Measurements from ENCODE around the gene OBP2B.
"Not testable (repeated sequence)": the region's sequence is repeated elsewhere in the genome, so short reads cannot be mapped to it uniquely, and the experiment has no call there.

The OBP2B gene

DNA sequence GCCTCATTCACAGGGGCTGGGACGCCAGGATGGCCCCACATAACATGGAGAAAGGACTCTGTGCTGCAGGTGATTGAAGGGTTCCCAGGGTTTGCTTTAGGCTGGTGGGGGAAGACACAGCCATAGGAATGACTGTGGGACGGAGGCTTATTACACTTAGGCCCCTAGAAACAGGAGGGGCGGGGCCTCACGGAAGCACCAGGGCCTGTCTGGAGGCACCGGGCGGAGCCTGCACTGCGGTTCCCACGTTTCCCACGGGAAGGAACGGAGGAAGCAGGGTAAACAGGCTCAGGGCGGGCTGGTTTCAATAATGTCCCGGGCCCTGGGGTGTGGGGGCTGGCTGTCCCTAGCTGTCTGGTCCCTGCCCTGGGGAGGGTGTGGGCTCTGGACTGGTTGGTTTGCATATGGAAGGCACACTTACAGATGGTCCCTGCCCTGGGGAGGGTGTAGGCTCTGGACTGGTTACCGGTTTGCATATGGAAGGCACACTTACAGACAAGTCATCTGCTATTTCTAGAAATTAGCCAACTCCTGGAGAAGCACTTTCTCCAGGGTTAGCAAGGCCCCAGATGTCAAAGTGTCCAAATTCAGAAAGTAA, 14.2 kb upstream of the OBP2B start:
- not testable (repeated sequence) for H3K4me1 ChIP-seq (ENCODE audit: control insufficient read depth, insufficient read depth, low read length, poor library complexity, severe bottlenecking); H3K27me3 ChIP-seq (replicated peaks; ENCODE audit: control insufficient read depth, insufficient read depth, low read length, poor library complexity, severe bottlenecking); H3K36me3 ChIP-seq (ENCODE audit: control insufficient read depth, insufficient read depth, low read length); H3K9me3 ChIP-seq (ENCODE audit: control insufficient read depth, low read length); H3K27ac ChIP-seq (ENCODE audit: insufficient read depth, low read length, poor library complexity, severe bottlenecking); H3K4me3 ChIP-seq (ENCODE audit: insufficient read depth, low read depth, low read length, poor library complexity, severe bottlenecking); DNase-seq

DNA sequence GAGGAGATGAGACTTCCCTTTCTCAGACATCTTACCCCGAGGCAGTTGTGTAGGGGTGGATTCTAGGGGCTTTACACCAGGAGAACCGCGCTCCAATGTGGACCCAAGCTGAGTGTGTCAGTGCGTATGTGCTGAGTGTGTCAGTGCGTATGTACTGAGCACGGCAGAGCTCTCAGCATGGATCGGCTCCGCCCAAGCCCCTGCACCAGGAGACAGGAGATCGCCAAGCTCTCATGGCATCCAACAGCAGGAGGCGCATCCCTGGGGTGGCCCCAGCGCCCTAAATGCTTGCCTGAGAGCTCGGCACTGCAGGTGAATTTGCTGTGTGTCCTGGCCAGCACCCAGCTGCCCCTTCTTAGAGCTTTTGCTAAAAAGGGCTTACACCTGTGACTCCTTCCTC, 12.9 kb upstream of the OBP2B start:
- H3K36me3 ChIP-seq (ENCODE audit: control insufficient read depth, insufficient read depth, low read length); H3K4me3 ChIP-seq (ENCODE audit: insufficient read depth, low read depth, low read length, poor library complexity, severe bottlenecking); H3K4me1 ChIP-seq (ENCODE audit: control insufficient read depth, insufficient read depth, low read length, poor library complexity, severe bottlenecking); H3K27me3 ChIP-seq (replicated peaks; ENCODE audit: control insufficient read depth, insufficient read depth, low read length, poor library complexity, severe bottlenecking); H3K27ac ChIP-seq (ENCODE audit: insufficient read depth, low read length, poor library complexity, severe bottlenecking); DNase-seq; H3K9me3 ChIP-seq (ENCODE audit: control insufficient read depth, low read length): not testable (repeated sequence)

GRCh38 chr9:133221177-133221809, 12.2 kb upstream of the OBP2B start:
- DNase-seq, result no peak
- Histone ChIP-seq H3K27me3 (replicated peaks; ENCODE audit: control insufficient read depth, insufficient read depth, low read length, poor library complexity, severe bottlenecking) (no peaks in the 10 kb centered on the region), H3K4me3 (ENCODE audit: insufficient read depth, low read depth, low read length, poor library complexity, severe bottlenecking) (no peak overlapping the region), H3K4me1 (ENCODE audit: control insufficient read depth, insufficient read depth, low read length, poor library complexity, severe bottlenecking) (no peaks in the 10 kb centered on the region), H3K27ac (ENCODE audit: insufficient read depth, low read length, poor library complexity, severe bottlenecking) (no peak overlapping the region), H3K36me3 (ENCODE audit: control insufficient read depth, insufficient read depth, low read length) (no peaks in the 10 kb centered on the region), H3K9me3 (ENCODE audit: control insufficient read depth, low read length) (no peaks in the 10 kb centered on the region)

GRCh38 chr9:133218049-133218975, 9.3 kb upstream of the OBP2B start:
- not testable (repeated sequence) for H3K9me3 ChIP-seq (ENCODE audit: control insufficient read depth, low read length); H3K36me3 ChIP-seq (ENCODE audit: control insufficient read depth, insufficient read depth, low read length); H3K4me3 ChIP-seq (ENCODE audit: insufficient read depth, low read depth, low read length, poor library complexity, severe bottlenecking); DNase-seq; H3K27ac ChIP-seq (ENCODE audit: insufficient read depth, low read length, poor library complexity, severe bottlenecking); H3K4me1 ChIP-seq (ENCODE audit: control insufficient read depth, insufficient read depth, low read length, poor library complexity, severe bottlenecking); H3K27me3 ChIP-seq (replicated peaks; ENCODE audit: control insufficient read depth, insufficient read depth, low read length, poor library complexity, severe bottlenecking)

- H3K27ac ChIP-seq (ENCODE audit: insufficient read depth, low read length, poor library complexity, severe bottlenecking); H3K4me1 ChIP-seq (ENCODE audit: control insufficient read depth, insufficient read depth, low read length, poor library complexity, severe bottlenecking): not testable (repeated sequence)
Measured at GRCh38 chr9:133217333-133217988, 8.4 kb upstream of the OBP2B start.

DNA sequence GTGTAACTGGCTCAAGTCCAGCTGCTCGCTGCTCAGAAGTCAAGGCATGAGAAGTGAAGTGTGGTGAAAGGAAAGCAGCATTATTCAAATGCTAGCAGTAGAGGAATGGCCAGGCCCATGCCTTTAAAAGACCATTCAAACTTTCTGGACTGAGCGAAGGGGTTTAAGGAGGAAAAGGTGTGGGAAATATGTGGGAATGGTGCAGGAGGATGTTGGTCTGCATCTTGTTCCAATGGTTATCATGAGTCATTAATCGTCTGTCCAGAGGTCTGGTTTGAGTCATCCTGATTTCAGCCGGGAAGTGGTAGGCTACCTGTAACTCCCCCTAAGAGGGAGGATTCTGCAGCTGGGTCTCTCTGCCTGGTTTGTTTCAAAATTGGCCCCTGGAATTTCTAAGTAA, 5.2 kb upstream of the OBP2B start:
- H3K36me3 ChIP-seq (ENCODE audit: control insufficient read depth, insufficient read depth, low read length); H3K4me3 ChIP-seq (ENCODE audit: insufficient read depth, low read depth, low read length, poor library complexity, severe bottlenecking); H3K27ac ChIP-seq (ENCODE audit: insufficient read depth, low read length, poor library complexity, severe bottlenecking); DNase-seq; H3K27me3 ChIP-seq (replicated peaks; ENCODE audit: control insufficient read depth, insufficient read depth, low read length, poor library complexity, severe bottlenecking); H3K4me1 ChIP-seq (ENCODE audit: control insufficient read depth, insufficient read depth, low read length, poor library complexity, severe bottlenecking); H3K9me3 ChIP-seq (ENCODE audit: control insufficient read depth, low read length): not testable (repeated sequence)

More at GRCh38 chr9:133217333-133217988, 8.4 kb upstream of the OBP2B start:
- H3K27me3 ChIP-seq (replicated peaks; ENCODE audit: control insufficient read depth, insufficient read depth, low read length, poor library complexity, severe bottlenecking); H3K4me3 ChIP-seq (ENCODE audit: insufficient read depth, low read depth, low read length, poor library complexity, severe bottlenecking); DNase-seq; H3K36me3 ChIP-seq (ENCODE audit: control insufficient read depth, insufficient read depth, low read length); H3K9me3 ChIP-seq (ENCODE audit: control insufficient read depth, low read length): not testable (repeated sequence)

DNA sequence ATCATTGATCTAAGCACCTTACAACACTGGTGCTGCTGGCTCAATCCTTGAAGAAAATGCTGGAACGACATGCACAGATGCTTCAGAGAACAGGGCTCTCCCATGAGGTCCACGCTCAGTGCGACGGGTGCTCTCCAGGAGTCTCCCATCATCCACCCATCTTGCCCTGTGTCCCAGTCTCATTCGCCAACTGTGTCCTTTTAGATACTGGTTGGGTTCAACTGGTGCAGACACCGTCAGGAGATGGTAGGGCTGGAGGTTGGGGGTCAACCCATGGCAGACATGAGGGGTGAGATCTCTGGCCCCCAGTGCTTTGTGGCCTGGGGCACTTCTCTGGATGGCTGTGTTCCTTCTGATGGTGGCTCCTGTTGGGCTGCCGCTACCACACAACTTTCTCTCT, 1.6 kb upstream of the OBP2B start:
- no peak overlapping the region for H3K4me3 ChIP-seq (ENCODE audit: insufficient read depth, low read depth, low read length, poor library complexity, severe bottlenecking)
- no peaks in the 10 kb centered on the region for H3K4me1 ChIP-seq (ENCODE audit: control insufficient read depth, insufficient read depth, low read length, poor library complexity, severe bottlenecking)
- peaks cover 4% of the 10 kb centered on the region for H3K27me3 ChIP-seq (replicated peaks; ENCODE audit: control insufficient read depth, insufficient read depth, low read length, poor library complexity, severe bottlenecking)
- H3K36me3 ChIP-seq (ENCODE audit: control insufficient read depth, insufficient read depth, low read length), result no peaks in the 10 kb centered on the region
- no peak overlapping the region for H3K27ac ChIP-seq (ENCODE audit: insufficient read depth, low read length, poor library complexity, severe bottlenecking)
- no peak for DNase-seq
- H3K9me3 ChIP-seq (ENCODE audit: control insufficient read depth, low read length), result no peaks in the 10 kb centered on the region

DNA sequence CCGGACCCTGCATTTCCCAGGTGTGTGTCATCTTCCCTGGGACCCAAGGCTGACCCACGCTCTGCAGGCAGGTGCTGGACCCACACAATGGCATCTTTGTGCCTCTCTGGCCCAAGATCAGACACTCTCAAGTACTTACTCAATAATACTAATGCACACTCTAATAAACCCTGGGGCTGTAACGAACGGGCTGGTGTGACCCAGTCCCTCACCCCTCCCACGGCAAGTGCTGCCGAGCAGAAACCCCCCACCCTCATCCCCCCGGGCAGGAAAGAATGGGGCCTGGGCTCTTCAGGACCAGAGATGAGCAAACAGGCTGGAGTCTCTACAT, 1.1 kb upstream of the OBP2B start:
- Histone ChIP-seq H3K27ac (ENCODE audit: insufficient read depth, low read length, poor library complexity, severe bottlenecking) (no peak overlapping the region), H3K27me3 (replicated peaks; ENCODE audit: control insufficient read depth, insufficient read depth, low read length, poor library complexity, severe bottlenecking) (peaks cover 4% of the 10 kb centered on the region), H3K9me3 (ENCODE audit: control insufficient read depth, low read length) (no peaks in the 10 kb centered on the region), H3K4me1 (ENCODE audit: control insufficient read depth, insufficient read depth, low read length, poor library complexity, severe bottlenecking) (no peaks in the 10 kb centered on the region), H3K36me3 (ENCODE audit: control insufficient read depth, insufficient read depth, low read length) (no peaks in the 10 kb centered on the region), H3K4me3 (ENCODE audit: insufficient read depth, low read depth, low read length, poor library complexity, severe bottlenecking) (no peak overlapping the region)
- DNase-seq, result no peak

DNA sequence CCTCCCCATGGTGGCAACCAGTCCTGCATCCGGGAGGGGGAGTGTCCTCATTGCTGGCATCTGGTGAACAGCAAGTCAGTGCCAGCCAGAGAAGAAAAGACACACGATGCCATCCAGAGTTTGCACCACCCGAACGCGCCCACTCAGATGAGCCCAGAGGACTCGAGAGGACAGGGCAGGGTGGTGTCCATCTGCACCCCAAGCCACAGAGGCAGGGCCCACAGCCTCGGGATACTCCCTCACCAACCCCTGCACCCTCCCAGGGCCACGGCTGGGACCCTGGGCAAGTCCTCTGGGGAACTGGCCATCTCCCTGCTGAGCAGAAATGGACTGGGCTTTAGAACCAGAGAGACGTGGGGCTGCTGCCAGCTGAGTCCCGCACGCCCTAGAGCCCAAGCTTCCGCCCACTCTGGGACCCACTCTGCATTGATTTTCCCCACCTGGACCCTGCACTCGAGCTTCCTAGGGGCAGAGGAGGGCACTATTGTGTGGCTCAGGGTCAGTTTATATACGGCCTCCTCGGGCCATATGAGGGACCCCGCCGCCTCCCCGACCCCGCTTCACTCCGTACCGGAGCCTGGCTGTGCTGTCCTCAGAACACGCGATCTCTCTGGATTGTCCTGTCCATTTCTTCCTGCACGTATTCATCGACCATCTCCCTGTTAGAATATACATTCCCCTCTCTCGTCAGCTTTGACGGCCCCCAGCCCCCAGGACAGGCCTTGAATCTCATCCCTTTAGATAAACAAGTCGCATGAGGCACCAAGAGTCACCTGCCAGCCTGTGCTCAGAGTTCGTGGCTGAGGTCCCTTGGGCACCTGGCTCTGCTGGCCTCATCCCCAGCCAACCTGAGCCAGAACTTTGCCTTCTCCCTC, 514 bp upstream of the OBP2B start:
- not testable (repeated sequence) for H3K9me3 ChIP-seq (ENCODE audit: control insufficient read depth, low read length); H3K4me3 ChIP-seq (ENCODE audit: insufficient read depth, low read depth, low read length, poor library complexity, severe bottlenecking); DNase-seq; H3K36me3 ChIP-seq (ENCODE audit: control insufficient read depth, insufficient read depth, low read length); H3K4me1 ChIP-seq (ENCODE audit: control insufficient read depth, insufficient read depth, low read length, poor library complexity, severe bottlenecking); H3K27ac ChIP-seq (ENCODE audit: insufficient read depth, low read length, poor library complexity, severe bottlenecking); H3K27me3 ChIP-seq (replicated peaks; ENCODE audit: control insufficient read depth, insufficient read depth, low read length, poor library complexity, severe bottlenecking)
